HFF-Myc (cell line): ENCODE data around the gene NFKB1.

Experiments used
- DNase-seq: peaks from one replicate; pipeline ENCODE4 v3.0.0-alpha.2; 2011; ENCODE audit warnings: low read depth; ENCODE audit errors: extremely low read depth
- H3K4me3 ChIP-seq: replicated peaks from 2 replicates; pipeline ENCODE4 v1.5.1; 2011; ENCODE audit warnings: low read depth, mild to moderate bottlenecking, control low read depth, low read length
- CTCF ChIP-seq: IDR thresholded peaks from 2 replicates; pipeline ENCODE4 v1.5.1; 2012; ENCODE audit warnings: mild to moderate bottlenecking, low read depth, low read length, control low read depth; ENCODE audit errors: missing control alignments

NFKB1 gene

GRCh38 chr4:102466298-102466697 is 34.9 kb upstream of the NFKB1 start:
- DNase-seq: peak; percentile 21
- TF ChIP-seq CTCF: no peak
- no peak overlapping the region for H3K4me3 ChIP-seq

- TF ChIP-seq CTCF: no peak
- no peak for DNase-seq
- H3K4me3 ChIP-seq: no peak overlapping the region
Measured at GRCh38 chr4:102469806-102470205, 31.4 kb upstream of the NFKB1 start.

DNA sequence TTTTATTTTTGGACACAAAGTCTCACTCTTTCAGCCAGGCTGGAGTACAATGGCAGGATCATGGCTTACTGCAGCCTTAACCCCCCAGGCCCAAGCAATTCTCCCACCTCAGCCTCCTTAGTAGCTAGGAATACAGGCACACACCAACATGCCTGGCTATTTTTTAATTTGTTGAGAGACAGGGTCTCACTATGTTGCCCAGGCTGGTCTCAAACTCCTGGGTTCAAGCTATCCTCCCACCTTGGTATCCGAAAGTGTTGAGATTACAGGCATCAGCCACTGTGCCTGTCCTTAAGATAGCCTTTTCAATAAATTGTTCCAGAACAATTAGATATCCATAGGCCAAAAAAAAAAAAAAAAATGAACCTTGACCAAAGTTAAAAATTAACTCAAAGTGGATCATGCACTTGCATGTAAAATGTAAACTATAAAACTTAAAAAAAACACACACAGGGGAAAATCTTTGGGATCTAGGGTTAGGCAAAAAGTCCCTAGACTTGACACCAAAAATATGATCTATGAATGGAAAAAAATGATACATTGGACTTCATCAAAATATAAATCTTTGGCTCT is 28.6 kb upstream of the NFKB1 start:
- TF ChIP-seq CTCF: no peak
- DNase-seq: no peak

GRCh38 chr4:102473476-102473875 is 27.7 kb upstream of the NFKB1 start:
- TF ChIP-seq CTCF: no peak
- DNase-seq: no peak
- H3K4me3 ChIP-seq: no peak overlapping the region

More for the DNA sequence above, 28.6 kb upstream of the NFKB1 start:
- H3K4me3 ChIP-seq: no peak overlapping the region

DNA sequence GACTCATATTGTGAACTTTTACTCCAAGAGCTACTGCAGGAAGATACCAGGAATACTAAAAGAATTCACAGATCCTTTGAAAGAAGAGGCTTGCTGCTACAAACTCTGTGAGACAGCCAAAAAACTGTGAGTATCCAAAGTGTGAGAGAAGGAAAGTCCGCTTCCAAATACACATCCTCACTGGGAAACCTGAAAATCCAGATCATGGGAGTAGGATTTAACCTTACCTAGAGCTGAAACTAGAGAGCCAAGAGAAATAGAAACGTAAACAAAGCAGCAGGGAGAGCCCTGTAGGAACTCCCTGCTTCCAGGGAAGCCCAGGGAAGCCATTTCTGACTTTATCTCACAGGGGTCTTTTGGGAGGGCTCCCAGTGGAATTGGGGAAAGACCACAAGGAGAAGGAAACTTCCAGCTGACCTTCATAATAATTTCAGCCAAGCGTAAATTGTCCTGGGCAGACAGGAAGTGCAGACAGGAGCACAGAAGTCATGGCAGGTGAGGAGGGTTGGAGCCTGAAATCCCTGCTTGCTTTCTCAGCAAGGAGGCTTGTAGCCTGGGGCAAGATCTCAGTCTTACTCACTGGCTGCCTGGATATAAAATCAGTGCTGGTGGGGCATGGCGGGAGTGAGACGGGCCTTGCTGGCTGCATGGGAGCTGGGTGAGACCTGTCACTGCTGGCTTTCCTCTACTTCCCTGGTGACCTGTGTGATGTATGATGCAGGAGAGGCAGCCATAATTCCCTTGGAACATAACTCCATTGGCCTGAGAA is 26.2 kb upstream of the NFKB1 start:
- TF ChIP-seq CTCF: no peak
- H3K4me3 ChIP-seq: no peak overlapping the region
- no peak for DNase-seq

- H3K4me3 ChIP-seq: no peak overlapping the region
- no peak for DNase-seq
- TF ChIP-seq CTCF: no peak
Measured at GRCh38 chr4:102477657-102478056, 23.5 kb upstream of the NFKB1 start.
